NCI-H226 (cell line): ENCODE results near the gene SLC25A6.
"Not testable (repeated sequence)": the region's sequence is repeated elsewhere in the genome, so short reads cannot be mapped to it uniquely, and the experiment has no call there.

Source experiments
- DNase-seq: peaks from one replicate; pipeline ENCODE4 v3.0.0-alpha.2; 2015

The SLC25A6 gene

GRCh38 chrX:1389181-1389992 lies 2.5 kb downstream of the SLC25A6 start:
- no peak for DNase-seq

GRCh38 chrX:1388651-1389050 lies 3.3 kb downstream of the SLC25A6 start:
- no peak for DNase-seq

- no peak for DNase-seq
Measured at GRCh38 chrX:1387141-1387776, 4.7 kb downstream of the SLC25A6 start.

GRCh38 chrX:1386338-1387127 lies 5.4 kb downstream of the SLC25A6 start:
- no peak for DNase-seq

- no peak for DNase-seq
Measured at GRCh38 chrX:1385253-1386223, 6.4 kb downstream of the SLC25A6 start.

GRCh38 chrX:1384658-1385252 lies 7.2 kb downstream of the SLC25A6 start:
- no peak for DNase-seq

- DNase-seq = no peak
Measured at GRCh38 chrX:1380672-1381233, 11.2 kb downstream of the SLC25A6 start.

GRCh38 chrX:1378306-1378759 lies 13.6 kb downstream of the SLC25A6 start:
- DNase-seq = no peak

GRCh38 chrX:1368385-1368698 lies 23.6 kb downstream of the SLC25A6 start:
- no peak for DNase-seq

GRCh38 chrX:1366363-1366762 lies 25.6 kb downstream of the SLC25A6 start:
- DNase-seq = not testable (repeated sequence)

- no peak for DNase-seq
Measured at GRCh38 chrX:1361910-1362309, 30.0 kb downstream of the SLC25A6 start.

- DNase-seq = no peak
Measured at GRCh38 chrX:1361275-1361674, 30.6 kb downstream of the SLC25A6 start.

- DNase-seq = no peak
Measured at GRCh38 chrX:1360171-1360570, 31.7 kb downstream of the SLC25A6 start.

- no peak for DNase-seq
Measured at GRCh38 chrX:1359477-1359873, 32.4 kb downstream of the SLC25A6 start.

- no peak for DNase-seq
Measured at GRCh38 chrX:1358793-1359476, 33.0 kb downstream of the SLC25A6 start.

- no peak for DNase-seq
Measured at GRCh38 chrX:1357993-1358392, 33.9 kb downstream of the SLC25A6 start.

GRCh38 chrX:1355131-1356046 lies 36.5 kb downstream of the SLC25A6 start:
- peak; percentile 7 for DNase-seq

GRCh38 chrX:1354036-1355019 lies 37.6 kb downstream of the SLC25A6 start:
- DNase-seq = no peak
